Cerebellar nuclear complex (tissue), 1 donor: Measurements from ENCODE around the gene CAPZB.
"Not testable (repeated sequence)": the region's sequence is repeated elsewhere in the genome, so short reads cannot be mapped to it uniquely, and the experiment has no call there.

Experiments
- DNase-seq, 2 experiments: peaks; one replicate each; lab custom pipeline; 2025; lab: John Stamatoyannopoulos, UW

CAPZB gene

GRCh38 chr1:19310720-19311502 lies 174.4 kb downstream of the CAPZB start:
- DNase-seq: no peak

- no peak for DNase-seq
These were observed 175.3 kb downstream of the CAPZB start for GRCh38 chr1:19310061-19310460.

GRCh38 chr1:19309123-19309813 lies 176.1 kb downstream of the CAPZB start:
- no peak for DNase-seq

GRCh38 chr1:19308509-19308907 lies 176.8 kb downstream of the CAPZB start:
- DNase-seq: no peak

GRCh38 chr1:19307794-19308508 lies 177.4 kb downstream of the CAPZB start:
- DNase-seq: no peak

- no peak for DNase-seq
These were observed 178.4 kb downstream of the CAPZB start for GRCh38 chr1:19306941-19307340.

GRCh38 chr1:19305880-19306279 lies 179.5 kb downstream of the CAPZB start:
- DNase-seq: no peak

- DNase-seq: not testable (repeated sequence)
These were observed 181.3 kb downstream of the CAPZB start for GRCh38 chr1:19304081-19304480.

GRCh38 chr1:19300211-19300610 lies 185.1 kb downstream of the CAPZB start:
- DNase-seq: no peak

- no peak for DNase-seq
These were observed 190.7 kb downstream of the CAPZB start for GRCh38 chr1:19294638-19295037.

GRCh38 chr1:19289244-19289643 lies 196.1 kb downstream of the CAPZB start:
- no peak for DNase-seq
